Activated CD4-positive, alpha-beta T cell treated with anti-CD3 and anti-CD28 coated beads, Interleukin-2, Interleukin-6, amounts not matched to agents 100 ng/mL and 50 ng/mL, durations not matched to agents 16 hours and 8 hours (primary cell): ENCODE measurements around the gene GRIA4.

Experiments used
- DNase-seq: peaks from one replicate; pipeline ENCODE4 v3.0.0-alpha.2; 2020

The GRIA4 gene

GRCh38 chr11:105641433-105641832 lies 31.6 kb downstream of the GRIA4 start:
- DNase-seq: no peak

- DNase-seq: no peak
Observed at GRCh38 chr11:105642870-105643269, 33.0 kb downstream of the GRIA4 start.

- no peak for DNase-seq
Observed at GRCh38 chr11:105644839-105645573, 35.1 kb downstream of the GRIA4 start.

GRCh38 chr11:105647780-105648179 lies 37.9 kb downstream of the GRIA4 start:
- no peak for DNase-seq

GRCh38 chr11:105648762-105649161 lies 38.9 kb downstream of the GRIA4 start:
- DNase-seq: no peak

- no peak for DNase-seq
Observed at GRCh38 chr11:105665281-105665680, 55.4 kb downstream of the GRIA4 start.

- no peak for DNase-seq
Observed at GRCh38 chr11:105667441-105667840, 57.6 kb downstream of the GRIA4 start.

- DNase-seq: no peak
Observed at GRCh38 chr11:105670811-105671210, 60.9 kb downstream of the GRIA4 start.

GRCh38 chr11:105673089-105673488 lies 63.2 kb downstream of the GRIA4 start:
- peak; percentile 4 for DNase-seq

GRCh38 chr11:105689631-105690030 lies 79.8 kb downstream of the GRIA4 start:
- DNase-seq: no peak

- DNase-seq: no peak
Observed at GRCh38 chr11:105690467-105690866, 80.6 kb downstream of the GRIA4 start.

- DNase-seq: no peak
Observed at GRCh38 chr11:105693075-105693759, 83.3 kb downstream of the GRIA4 start.

- DNase-seq: no peak
Observed at GRCh38 chr11:105696000-105696399, 86.1 kb downstream of the GRIA4 start.

- DNase-seq: no peak
Observed at GRCh38 chr11:105697291-105697690, 87.4 kb downstream of the GRIA4 start.

- no peak for DNase-seq
Observed at GRCh38 chr11:105699203-105699602, 89.3 kb downstream of the GRIA4 start.

- DNase-seq: no peak
Observed at GRCh38 chr11:105700271-105700670, 90.4 kb downstream of the GRIA4 start.

GRCh38 chr11:105701098-105701497 lies 91.2 kb downstream of the GRIA4 start:
- no peak for DNase-seq

- DNase-seq: no peak
Observed at GRCh38 chr11:105705786-105706530, 96.1 kb downstream of the GRIA4 start.

- no peak for DNase-seq
Observed at GRCh38 chr11:105713106-105713505, 103.2 kb downstream of the GRIA4 start.

- no peak for DNase-seq
Observed at GRCh38 chr11:105713696-105714095, 103.8 kb downstream of the GRIA4 start.

GRCh38 chr11:105718641-105719040 lies 108.8 kb downstream of the GRIA4 start:
- no peak for DNase-seq

- peak; percentile 3 for DNase-seq
Observed at GRCh38 chr11:105719073-105719822, 109.4 kb downstream of the GRIA4 start.

- no peak for DNase-seq
Observed at GRCh38 chr11:105720096-105720495, 110.2 kb downstream of the GRIA4 start.
